ENCODE data around the gene KRT5.

The KRT5 gene

GRCh38 chr12:52525661-52526499 is 5.7 kb upstream of the KRT5 start:
- no peak overlapping the region for H3K27ac ChIP-seq (ENCODE audit: low read length)
- H3K9me3 ChIP-seq (ENCODE audit: control insufficient read depth, low read depth, low read length), result no peaks in the 10 kb centered on the region
- H3K9ac ChIP-seq (ENCODE audit: low read length), result no peak overlapping the region
- no peaks in the 10 kb centered on the region for H3K27me3 ChIP-seq (ENCODE audit: control insufficient read depth, insufficient read depth, low read length)
- H3K4me1 ChIP-seq (ENCODE audit: control insufficient read depth, low read depth, low read length), result no peaks in the 10 kb centered on the region
- H3K36me3 ChIP-seq (ENCODE audit: control insufficient read depth, low read depth, low read length), result no peaks in the 10 kb centered on the region
- no peak overlapping the region for H3K4me3 ChIP-seq (ENCODE audit: low read length)

- H3K27me3 ChIP-seq (ENCODE audit: control insufficient read depth, insufficient read depth, low read length), result no peaks in the 10 kb centered on the region
- no peak overlapping the region for H3K4me3 ChIP-seq (ENCODE audit: low read length)
- no peaks in the 10 kb centered on the region for H3K4me1 ChIP-seq (ENCODE audit: control insufficient read depth, low read depth, low read length)
- no peaks in the 10 kb centered on the region for H3K36me3 ChIP-seq (ENCODE audit: control insufficient read depth, low read depth, low read length)
- H3K9me3 ChIP-seq (ENCODE audit: control insufficient read depth, low read depth, low read length), result no peaks in the 10 kb centered on the region
- no peak overlapping the region for H3K9ac ChIP-seq (ENCODE audit: low read length)
- H3K27ac ChIP-seq (ENCODE audit: low read length), result no peak overlapping the region
Measured at GRCh38 chr12:52524898-52525591, 4.9 kb upstream of the KRT5 start.

GRCh38 chr12:52524241-52524897 is 4.2 kb upstream of the KRT5 start:
- no peak overlapping the region for H3K9ac ChIP-seq (ENCODE audit: low read length)
- no peaks in the 10 kb centered on the region for H3K36me3 ChIP-seq (ENCODE audit: control insufficient read depth, low read depth, low read length)
- H3K27ac ChIP-seq (ENCODE audit: low read length), result no peak overlapping the region
- H3K4me1 ChIP-seq (ENCODE audit: control insufficient read depth, low read depth, low read length), result no peaks in the 10 kb centered on the region
- H3K9me3 ChIP-seq (ENCODE audit: control insufficient read depth, low read depth, low read length), result no peaks in the 10 kb centered on the region
- H3K4me3 ChIP-seq (ENCODE audit: low read length), result no peak overlapping the region
- H3K27me3 ChIP-seq (ENCODE audit: control insufficient read depth, insufficient read depth, low read length), result no peaks in the 10 kb centered on the region

GRCh38 chr12:52523824-52524223 is 3.6 kb upstream of the KRT5 start:
- Histone ChIP-seq H3K27ac (ENCODE audit: low read length) (no peak overlapping the region), H3K9me3 (ENCODE audit: control insufficient read depth, low read depth, low read length) (no peaks in the 10 kb centered on the region), H3K4me3 (ENCODE audit: low read length) (no peak overlapping the region), H3K4me1 (ENCODE audit: control insufficient read depth, low read depth, low read length) (no peaks in the 10 kb centered on the region), H3K27me3 (ENCODE audit: control insufficient read depth, insufficient read depth, low read length) (no peaks in the 10 kb centered on the region), H3K9ac (ENCODE audit: low read length) (no peak overlapping the region), H3K36me3 (ENCODE audit: control insufficient read depth, low read depth, low read length) (no peaks in the 10 kb centered on the region)

- no peaks in the 10 kb centered on the region for H3K4me1 ChIP-seq (ENCODE audit: control insufficient read depth, low read depth, low read length)
- no peak overlapping the region for H3K4me3 ChIP-seq (ENCODE audit: low read length)
- H3K9ac ChIP-seq (ENCODE audit: low read length), result no peak overlapping the region
- no peak overlapping the region for H3K27ac ChIP-seq (ENCODE audit: low read length)
- H3K27me3 ChIP-seq (ENCODE audit: control insufficient read depth, insufficient read depth, low read length), result no peaks in the 10 kb centered on the region
- H3K9me3 ChIP-seq (ENCODE audit: control insufficient read depth, low read depth, low read length), result no peaks in the 10 kb centered on the region
- no peaks in the 10 kb centered on the region for H3K36me3 ChIP-seq (ENCODE audit: control insufficient read depth, low read depth, low read length)
Measured at GRCh38 chr12:52522346-52523011, 2.3 kb upstream of the KRT5 start.

GRCh38 chr12:52521568-52522266 is 1.5 kb upstream of the KRT5 start:
- Histone ChIP-seq H3K9ac (ENCODE audit: low read length) (no peak overlapping the region), H3K27ac (ENCODE audit: low read length) (no peak overlapping the region), H3K27me3 (ENCODE audit: control insufficient read depth, insufficient read depth, low read length) (no peaks in the 10 kb centered on the region)

GRCh38 chr12:52521175-52521567 is 977 bp upstream of the KRT5 start:
- H3K36me3 ChIP-seq (ENCODE audit: control insufficient read depth, low read depth, low read length), result no peaks in the 10 kb centered on the region
- no peak overlapping the region for H3K4me3 ChIP-seq (ENCODE audit: low read length)
- H3K9me3 ChIP-seq (ENCODE audit: control insufficient read depth, low read depth, low read length), result no peaks in the 10 kb centered on the region
- no peaks in the 10 kb centered on the region for H3K4me1 ChIP-seq (ENCODE audit: control insufficient read depth, low read depth, low read length)
- H3K9ac ChIP-seq (ENCODE audit: low read length), result no peak overlapping the region
- no peaks in the 10 kb centered on the region for H3K27me3 ChIP-seq (ENCODE audit: control insufficient read depth, insufficient read depth, low read length)
- H3K27ac ChIP-seq (ENCODE audit: low read length), result no peak overlapping the region

More at GRCh38 chr12:52521568-52522266, 1.5 kb upstream of the KRT5 start:
- H3K9me3 ChIP-seq (ENCODE audit: control insufficient read depth, low read depth, low read length), result no peaks in the 10 kb centered on the region
- no peak overlapping the region for H3K4me3 ChIP-seq (ENCODE audit: low read length)
- no peaks in the 10 kb centered on the region for H3K36me3 ChIP-seq (ENCODE audit: control insufficient read depth, low read depth, low read length)
- H3K4me1 ChIP-seq (ENCODE audit: control insufficient read depth, low read depth, low read length), result no peaks in the 10 kb centered on the region

GRCh38 chr12:52519387-52519703 is 849 bp downstream of the KRT5 start:
- no peak overlapping the region for H3K9ac ChIP-seq (ENCODE audit: low read length)
- no peaks in the 10 kb centered on the region for H3K9me3 ChIP-seq (ENCODE audit: control insufficient read depth, low read depth, low read length)
- H3K27ac ChIP-seq (ENCODE audit: low read length), result no peak overlapping the region
- H3K4me1 ChIP-seq (ENCODE audit: control insufficient read depth, low read depth, low read length), result no peaks in the 10 kb centered on the region
- no peak overlapping the region for H3K4me3 ChIP-seq (ENCODE audit: low read length)
- no peaks in the 10 kb centered on the region for H3K36me3 ChIP-seq (ENCODE audit: control insufficient read depth, low read depth, low read length)
- H3K27me3 ChIP-seq (ENCODE audit: control insufficient read depth, insufficient read depth, low read length), result no peaks in the 10 kb centered on the region

GRCh38 chr12:52518574-52519386 is 1.4 kb downstream of the KRT5 start:
- H3K9ac ChIP-seq (ENCODE audit: low read length), result no peak overlapping the region
- H3K9me3 ChIP-seq (ENCODE audit: control insufficient read depth, low read depth, low read length), result no peaks in the 10 kb centered on the region
- H3K27ac ChIP-seq (ENCODE audit: low read length), result no peak overlapping the region
- no peak overlapping the region for H3K4me3 ChIP-seq (ENCODE audit: low read length)
- no peaks in the 10 kb centered on the region for H3K27me3 ChIP-seq (ENCODE audit: control insufficient read depth, insufficient read depth, low read length)
- no peaks in the 10 kb centered on the region for H3K4me1 ChIP-seq (ENCODE audit: control insufficient read depth, low read depth, low read length)
- no peaks in the 10 kb centered on the region for H3K36me3 ChIP-seq (ENCODE audit: control insufficient read depth, low read depth, low read length)

- Histone ChIP-seq H3K36me3 (ENCODE audit: control insufficient read depth, low read depth, low read length) (no peaks in the 10 kb centered on the region), H3K4me3 (ENCODE audit: low read length) (no peak overlapping the region), H3K4me1 (ENCODE audit: control insufficient read depth, low read depth, low read length) (no peaks in the 10 kb centered on the region), H3K9ac (ENCODE audit: low read length) (no peak overlapping the region), H3K27ac (ENCODE audit: low read length) (no peak overlapping the region), H3K9me3 (ENCODE audit: control insufficient read depth, low read depth, low read length) (no peaks in the 10 kb centered on the region), H3K27me3 (ENCODE audit: control insufficient read depth, insufficient read depth, low read length) (no peaks in the 10 kb centered on the region)
Measured at GRCh38 chr12:52517888-52518287, 2.3 kb downstream of the KRT5 start.
